SIG-M5 treated with dmso at 0.1 percent for 504 hours (cell line): ENCODE data around the gene MXD3.
"Not testable (repeated sequence)": the region's sequence is repeated elsewhere in the genome, so short reads cannot be mapped to it uniquely, and the experiment has no call there.

Experiments used
- DNase-seq: peaks from one replicate; lab custom pipeline; 2025; ENCODE audit not compliant: unreplicated experiment; lab: John Stamatoyannopoulos, UW

MXD3 gene

DNA sequence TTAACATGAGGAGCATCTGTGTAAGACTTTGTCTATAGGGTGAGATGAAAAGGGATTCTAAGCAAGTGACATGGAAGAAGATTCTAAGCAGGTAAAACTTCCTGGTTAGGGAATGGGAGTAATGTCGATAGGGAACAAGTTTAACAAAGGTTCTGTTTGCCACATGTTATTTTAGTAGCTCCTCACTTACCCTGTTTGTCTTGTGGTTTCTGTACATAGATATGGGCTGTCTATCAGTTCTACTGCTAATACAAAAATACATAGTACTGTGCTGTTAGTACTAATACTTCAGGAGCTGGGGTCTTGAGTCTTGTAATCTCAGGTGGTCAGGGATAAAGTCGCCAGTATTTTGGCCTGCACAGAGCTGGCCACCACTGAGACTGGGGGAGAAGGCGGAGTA, 41.0 kb downstream of the MXD3 start:
- no peak for DNase-seq

DNA sequence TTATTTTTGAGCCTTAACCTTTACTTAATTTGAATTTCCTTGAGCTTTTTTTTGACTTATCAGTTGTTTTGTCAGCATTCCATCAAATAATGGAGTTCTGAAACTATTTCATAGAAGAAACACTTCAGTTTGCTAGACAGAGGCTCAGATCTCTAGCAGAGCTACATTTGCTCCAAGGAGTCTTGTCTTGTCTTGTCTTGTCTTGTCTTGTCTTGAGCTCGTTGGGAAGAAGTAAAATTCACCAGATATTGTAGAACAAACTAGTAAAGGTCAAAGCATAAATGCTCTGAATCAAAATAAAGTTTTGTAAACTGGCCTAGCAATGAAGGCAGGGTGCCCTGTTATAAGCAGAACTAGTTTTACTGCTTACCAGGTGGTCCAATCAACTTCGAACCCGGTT, 41.7 kb downstream of the MXD3 start:
- DNase-seq: no peak

DNA sequence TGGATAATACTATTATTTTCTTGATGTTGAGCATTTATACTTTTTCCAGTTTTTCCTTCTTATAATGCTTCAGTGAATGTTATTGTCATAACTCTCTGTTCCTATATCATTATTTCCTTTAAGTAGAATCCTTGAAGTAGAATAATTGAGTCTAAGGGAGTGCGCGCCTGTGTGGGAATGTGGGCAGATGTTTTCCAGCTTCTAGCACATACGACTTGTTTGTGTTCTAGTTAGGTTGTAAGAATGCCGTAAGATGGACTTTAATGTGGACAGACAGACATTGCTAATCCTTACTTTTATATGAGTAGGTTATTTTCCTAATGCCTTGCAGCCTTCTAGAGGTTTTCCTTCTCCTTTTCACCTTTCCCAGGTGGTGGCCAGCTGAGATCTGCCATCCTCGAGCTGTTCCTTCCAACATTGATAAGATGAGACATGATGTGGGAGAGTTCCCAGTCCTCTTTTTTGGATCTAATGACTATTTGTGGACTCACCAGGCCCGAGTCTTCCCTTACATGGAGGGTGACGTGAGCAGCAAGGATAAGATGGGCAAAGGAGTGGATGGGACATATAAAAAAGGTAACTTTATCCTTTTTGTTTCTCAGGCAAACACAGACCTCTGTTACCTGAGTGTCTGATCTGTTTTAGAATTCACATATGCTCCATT, 42.3 kb downstream of the MXD3 start:
- DNase-seq: no peak

DNA sequence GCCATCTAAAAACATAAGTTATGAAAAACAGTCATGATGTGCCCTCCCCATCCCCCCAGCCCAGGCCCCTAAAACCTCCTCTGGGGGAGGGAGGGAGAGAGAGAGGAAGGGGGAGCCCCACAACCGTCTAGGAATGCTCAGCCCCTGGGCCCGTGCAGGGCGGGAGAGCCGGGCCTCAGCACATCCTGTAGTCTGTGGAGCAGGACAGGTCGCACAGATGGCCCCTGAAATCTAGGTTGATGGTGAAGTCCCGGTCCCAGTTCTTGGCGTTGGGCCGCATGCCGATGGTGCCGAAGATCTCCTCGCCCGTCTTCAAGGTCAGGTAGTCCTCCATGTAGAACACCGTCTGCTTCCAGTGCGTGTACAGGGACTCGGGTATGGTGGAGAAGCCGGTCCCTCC, 46.3 kb downstream of the MXD3 start:
- DNase-seq: no peak

DNA sequence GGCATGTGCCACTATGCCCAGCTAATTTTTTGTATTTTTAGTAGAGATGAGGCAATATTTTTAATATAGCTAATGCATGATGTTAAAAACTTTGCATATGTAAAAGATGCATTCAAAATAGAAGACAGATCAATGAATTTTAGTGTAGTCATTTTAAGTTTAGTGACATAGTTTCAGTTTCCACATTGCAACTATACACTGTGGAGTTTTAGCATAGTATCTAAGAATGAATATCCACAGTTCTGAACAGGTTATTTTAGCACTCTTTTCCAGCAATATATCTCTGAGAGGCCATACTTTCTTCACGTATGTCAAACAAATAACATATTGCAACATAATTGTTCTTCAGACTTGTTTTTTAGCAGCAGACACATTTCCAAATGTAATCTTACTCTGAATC, 47.5 kb downstream of the MXD3 start:
- no peak for DNase-seq

DNA sequence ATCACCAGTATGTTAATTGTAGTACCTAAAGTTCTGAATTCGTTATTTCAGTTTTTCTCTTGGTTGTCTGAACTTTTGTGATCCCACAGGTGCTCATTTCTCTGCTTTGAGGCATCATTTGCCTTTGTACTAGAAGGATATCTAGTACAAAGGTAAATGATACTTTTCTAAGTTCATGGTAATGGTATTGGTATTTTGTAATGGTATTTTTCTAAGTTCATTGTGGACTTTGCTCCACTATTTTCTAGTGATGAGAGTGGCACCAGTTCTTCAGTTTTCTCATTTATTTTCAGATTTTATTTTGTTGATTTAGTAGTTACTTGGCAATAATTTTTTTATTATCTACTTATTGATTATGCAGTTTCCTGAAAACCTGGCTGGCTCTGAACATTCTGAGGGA, 50.2 kb downstream of the MXD3 start:
- DNase-seq: no peak

DNA sequence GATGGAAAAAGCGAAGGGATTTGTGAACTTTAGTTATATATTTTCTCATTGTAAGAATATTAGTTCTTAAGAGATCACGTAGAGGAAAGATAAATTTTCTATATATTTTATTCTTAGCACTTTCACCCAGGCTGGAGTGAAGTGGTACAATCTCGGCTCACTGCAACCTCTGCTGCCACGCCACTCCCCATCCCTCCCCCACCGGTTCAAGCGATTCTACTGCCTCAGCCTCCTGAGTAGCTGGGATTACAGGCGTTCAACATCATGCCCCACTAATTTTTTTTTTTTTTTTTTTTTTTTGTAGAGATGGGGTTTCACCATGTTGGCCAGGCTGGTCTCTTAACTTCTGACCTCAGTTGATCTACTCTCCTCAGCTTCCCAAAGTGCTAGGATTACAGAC, 50.7 kb downstream of the MXD3 start:
- DNase-seq: no peak

DNA sequence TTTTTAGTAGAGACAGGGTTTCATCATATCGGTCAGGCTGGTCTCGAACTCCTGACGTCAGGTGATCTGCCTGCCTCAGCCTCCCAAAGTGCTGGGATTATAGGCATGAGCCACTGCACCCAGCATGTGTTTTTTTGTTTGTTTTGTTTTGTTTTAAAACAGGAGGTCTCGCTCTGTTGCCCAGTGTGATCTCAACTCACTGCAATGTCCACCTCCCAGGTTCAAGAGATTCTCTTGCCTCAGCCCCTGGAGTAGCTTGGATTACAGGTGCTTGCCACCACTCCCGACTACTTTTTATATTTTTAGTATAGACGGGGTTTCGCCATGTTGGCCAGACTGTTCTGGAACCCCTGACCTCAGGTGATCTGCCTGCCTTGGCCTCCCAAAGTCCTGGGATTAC, 53.0 kb downstream of the MXD3 start:
- not testable (repeated sequence) for DNase-seq
